B cell (primary cell): ENCODE measurements around the gene PMPCA. TPM values are rescaled to one million over a fixed set of nuclear protein-coding genes. Genes with fewer than 3 reads are reported as not detected.

Experiments
- ATAC-seq: fragments of 200-7000 bp; cut with Tn5 transposase; one replicate; pipeline ENCODE4 v1.10.0; 2021; ENCODE audit warnings: low read depth, mild to moderate bottlenecking, moderate number of reproducible peaks, moderate library complexity
- CTCF ChIA-PET: fragments of 350-600 bp; sonication (Branson Sonifier 250); formaldehyde crosslinking; loops from one replicate; lab custom pipeline; 2021; ENCODE audit warnings: antibody characterized with exemption, inconsistent platforms; lab: Charles Lee
- POLR2A ChIA-PET: fragments of 350-600 bp; sonication (Branson Sonifier 250); formaldehyde crosslinking; loops from one replicate; lab custom pipeline; 2021; ENCODE audit warnings: antibody characterized with exemption; lab: Charles Lee
- DNase-seq: peaks from one replicate; pipeline ENCODE4 v3.0.0; 2013
- H2AFZ ChIP-seq: 2 replicates; pipeline ENCODE4 v1.6.1; 2012; ENCODE audit warnings: mild to moderate bottlenecking, low read depth, low read length; ENCODE audit not compliant: insufficient read depth, poor library complexity, severe bottlenecking
- H3K27ac ChIP-seq, 2 donors: 1 replicate in 1 of 2; 2 replicates in 1 of 2; pipeline ENCODE4 v1.5.1; 2012 to 2013; ENCODE audit warnings: low read length in 2 of 2, mild to moderate bottlenecking in 2 of 2, moderate library complexity in 1 of 2
- H3K27me3 ChIP-seq, 4 experiments: fragments of 200-600 bp in 1 of 4; sonication (generic) in 1 of 4; replicated peaks in 1 of 4; 1 replicate in 2 of 4; 2 replicates in 2 of 4; pipeline versions ENCODE4 v1.6.1 to v1.7.0; 2013 to 2016; ENCODE audit warnings: low read length in 3 of 4, mild to moderate bottlenecking in 2 of 4, mixed read lengths in 1 of 4, moderate library complexity in 1 of 4; ENCODE audit not compliant: insufficient read depth in 4 of 4, control insufficient read depth in 3 of 4; ENCODE audit errors: control extremely low read depth in 1 of 4
- H3K36me3 ChIP-seq, 2 experiments: replicated peaks in 1 of 2; 1 replicate in 1 of 2; 2 replicates in 1 of 2; pipeline versions ENCODE4 v1.6.1 to v1.7.1; 2013; ENCODE audit warnings: low read length in 1 of 2; ENCODE audit not compliant: insufficient read depth in 2 of 2, control insufficient read depth in 1 of 2; ENCODE audit errors: control extremely low read depth in 1 of 2, extremely low read depth in 1 of 2
- H3K4me1 ChIP-seq, 2 donors: fragments of 200-600 bp in 1 of 2; sonication (generic) in 1 of 2; 1 replicate in 1 of 2; 2 replicates in 1 of 2; pipeline versions ENCODE4 v1.5.1 to v1.6.1; 2013 to 2017; ENCODE audit warnings: low read length in 2 of 2; ENCODE audit not compliant: control insufficient read depth in 2 of 2, insufficient read depth in 2 of 2
- H3K4me2 ChIP-seq: replicated peaks from 2 replicates; pipeline ENCODE3; 2012; ENCODE audit warnings: mild to moderate bottlenecking, low read depth, low read length; ENCODE audit not compliant: poor library complexity, severe bottlenecking
- H3K4me3 ChIP-seq, 5 experiments: fragments of 200-600 bp in 1 of 5; sonication (generic) in 1 of 5; 1 replicate in 3 of 5; 2 replicates in 2 of 5; pipeline versions ENCODE4 v1.5.1 to v1.7.0; 2011 to 2016; ENCODE audit warnings: low read length in 4 of 5, mild to moderate bottlenecking in 4 of 5, low read depth in 2 of 5, control low read depth in 1 of 5, moderate library complexity in 1 of 5; ENCODE audit not compliant: insufficient read depth in 1 of 5; ENCODE audit errors: control extremely low read depth in 1 of 5, extremely low read depth in 1 of 5
- H3K79me2 ChIP-seq: fragments of 200-600 bp; sonication (generic); one replicate; pipeline ENCODE4 v1.6.0; 2016; ENCODE audit warnings: low read length; ENCODE audit not compliant: control insufficient read depth, insufficient read depth
- H3K9ac ChIP-seq: fragments of 200-600 bp; sonication (generic); 2 replicates; pipeline ENCODE4 v1.6.1; 2017; ENCODE audit warnings: mild to moderate bottlenecking, low read length, moderate library complexity
- H3K9me3 ChIP-seq, 3 donors: one replicate each; pipeline versions ENCODE4 v1.6.1 to v1.7.1; 2013; ENCODE audit warnings: low read length in 2 of 3; ENCODE audit not compliant: control insufficient read depth in 2 of 3, insufficient read depth in 1 of 3; ENCODE audit errors: control extremely low read depth in 1 of 3
- H4K20me1 ChIP-seq: 2 replicates; pipeline ENCODE4 v1.6.0; 2012; ENCODE audit warnings: mild to moderate bottlenecking, low read length; ENCODE audit not compliant: insufficient read depth, control insufficient read depth, poor library complexity, severe bottlenecking
- H3K27ac Mint-ChIP-seq: one replicate; pipeline ENCODE4 v1.8.0; 2021; ENCODE audit warnings: mixed read lengths
- H3K27me3 Mint-ChIP-seq: one replicate; pipeline ENCODE4 v1.8.0; 2021; ENCODE audit warnings: mixed read lengths
- H3K4me1 Mint-ChIP-seq: one replicate; pipeline ENCODE4 v1.8.0; 2021; ENCODE audit warnings: mixed read lengths
- H3K4me3 Mint-ChIP-seq: one replicate; pipeline ENCODE4 v1.8.0; 2021; ENCODE audit warnings: mixed read lengths
- H3K9me3 Mint-ChIP-seq: one replicate; pipeline ENCODE4 v1.8.0; 2022; ENCODE audit warnings: mixed read lengths; ENCODE audit not compliant: insufficient read depth
- EZH2 ChIP-seq: IDR thresholded peaks from 2 replicates; pipeline ENCODE4 v1.6.1; 2012; ENCODE audit warnings: borderline replicate concordance, low read depth, mild to moderate bottlenecking, moderate library complexity, low read length; ENCODE audit not compliant: insufficient read depth, poor library complexity, severe bottlenecking
- WGBS: methylation state at CpG from one replicate; pipeline ENCODE4 v1.1.5; 2013; ENCODE audit warnings: missing lambda C conversion rate; ENCODE audit not compliant: insufficient coverage; 5-methylcytosine and 5-hydroxymethylcytosine counted together
- intact Hi-C: fragments of 100-400 bp; cut with micrococcal nuclease; formaldehyde crosslinking; loops from one replicate; pipeline ENCODE4 v1.10.0; 2022
- polyA plus RNA-seq: library from polyadenylated mRNA; depleted of rRNA; stranded (reverse); fragments of >200 nt; gene quantifications from 2 replicates; pipeline ENCODE4 v1.2.3, GENCODE V29; 2012
- total RNA-seq, 2 donors: library from RNA; stranded (reverse); fragments of 120-200 nt in 1 of 2; gene quantifications; 1 replicate in 1 of 2; 2 replicates in 1 of 2; pipeline versions ENCODE4 v1.2.3 to v1.2.4, GENCODE V29; 2013 to 2022
- TF ChIP-seq, protein P1 (sequence below): fragments of 200-600 bp; IDR thresholded peaks from one replicate; pipeline ENCODE4 v1.8.0; 2022; ENCODE audit warnings: antibody characterized with exemption, mild to moderate bottlenecking

Gene PMPCA
- total and polyA plus RNA-seq, 2 donors (not counting 1 experiment from before 2014, with no cell fraction given) = 64.4 to 72.2 TPM

DNA sequence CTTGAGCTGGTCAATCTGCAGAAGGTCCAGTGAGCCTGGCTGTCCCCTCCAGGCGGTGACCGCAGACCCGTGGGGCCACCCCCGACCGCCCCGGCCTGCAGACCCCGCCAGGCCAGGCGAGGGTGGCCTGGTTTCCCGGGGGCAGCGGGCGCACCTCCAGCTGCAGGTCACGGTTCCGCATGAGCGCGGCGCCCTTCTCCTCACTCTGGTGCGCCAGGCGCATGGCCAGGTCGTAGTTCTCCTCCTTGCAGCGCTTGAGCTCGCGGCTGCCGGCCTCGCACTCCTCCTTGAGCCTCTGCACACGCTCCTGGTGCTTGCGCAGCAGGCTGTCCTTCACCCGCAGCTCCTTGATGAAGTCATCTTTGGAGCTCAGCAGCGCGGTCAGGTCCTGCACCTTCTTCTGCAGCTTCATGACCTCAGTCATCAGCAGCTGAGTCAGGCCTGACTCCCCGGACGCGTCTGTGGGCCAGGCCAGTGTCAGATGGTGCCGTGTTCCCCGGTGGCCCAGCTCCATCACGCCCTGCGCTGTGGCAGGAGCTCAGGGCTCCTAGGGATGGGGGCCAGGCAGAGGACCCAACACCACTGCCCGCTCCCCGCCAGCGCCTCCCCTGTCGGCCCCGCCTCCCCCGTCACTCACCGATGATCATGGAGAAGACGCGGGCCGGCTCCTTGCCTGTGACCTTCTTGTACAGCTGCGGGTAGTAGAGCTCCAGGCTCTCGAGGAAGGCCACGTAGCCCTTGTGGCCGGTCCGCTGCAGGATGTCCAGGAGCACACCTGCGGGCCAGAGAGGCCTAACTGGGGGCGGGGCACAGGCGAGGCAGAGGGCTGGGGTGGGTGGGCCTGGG, 39.5 kb upstream of the PMPCA start:
- H3K4me3 ChIP-seq = no peak overlapping the region
- intact Hi-C loops = no loop called here
- H2AFZ ChIP-seq = no peak overlapping the region
- WGBS = 94% methylated on average over 54 of the region's 54 CpGs
- TF ChIP-seq, protein P1, sequence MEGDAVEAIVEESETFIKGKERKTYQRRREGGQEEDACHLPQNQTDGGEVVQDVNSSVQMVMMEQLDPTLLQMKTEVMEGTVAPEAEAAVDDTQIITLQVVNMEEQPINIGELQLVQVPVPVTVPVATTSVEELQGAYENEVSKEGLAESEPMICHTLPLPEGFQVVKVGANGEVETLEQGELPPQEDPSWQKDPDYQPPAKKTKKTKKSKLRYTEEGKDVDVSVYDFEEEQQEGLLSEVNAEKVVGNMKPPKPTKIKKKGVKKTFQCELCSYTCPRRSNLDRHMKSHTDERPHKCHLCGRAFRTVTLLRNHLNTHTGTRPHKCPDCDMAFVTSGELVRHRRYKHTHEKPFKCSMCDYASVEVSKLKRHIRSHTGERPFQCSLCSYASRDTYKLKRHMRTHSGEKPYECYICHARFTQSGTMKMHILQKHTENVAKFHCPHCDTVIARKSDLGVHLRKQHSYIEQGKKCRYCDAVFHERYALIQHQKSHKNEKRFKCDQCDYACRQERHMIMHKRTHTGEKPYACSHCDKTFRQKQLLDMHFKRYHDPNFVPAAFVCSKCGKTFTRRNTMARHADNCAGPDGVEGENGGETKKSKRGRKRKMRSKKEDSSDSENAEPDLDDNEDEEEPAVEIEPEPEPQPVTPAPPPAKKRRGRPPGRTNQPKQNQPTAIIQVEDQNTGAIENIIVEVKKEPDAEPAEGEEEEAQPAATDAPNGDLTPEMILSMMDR = no peak
- no peak for TF ChIP-seq EZH2
- H3K27me3 Mint-ChIP-seq = no peaks in the 10 kb centered on the region
- no peak for ATAC-seq
- no peak overlapping the region for H3K27ac ChIP-seq
- H3K4me1 ChIP-seq = peaks cover 14 to 17% of the 10 kb centered on the region in 2 donors
- H3K27ac Mint-ChIP-seq = no peak overlapping the region
- CTCF ChIA-PET = no interaction called here
- peaks cover 0 to 6% (median 0%) of the 10 kb centered on the region in 4 experiments for H3K27me3 ChIP-seq
- no peaks in the 10 kb centered on the region for H3K79me2 ChIP-seq
- no peaks in the 10 kb centered on the region for H3K9me3 ChIP-seq
- H3K9ac ChIP-seq = no peak overlapping the region
- POLR2A ChIA-PET = no interaction called here
- no peaks in the 10 kb centered on the region for H4K20me1 ChIP-seq
- DNase-seq = no peak
- H3K36me3 ChIP-seq = no peaks in the 10 kb centered on the region
- no peak overlapping the region for H3K4me3 Mint-ChIP-seq
- H3K9me3 Mint-ChIP-seq = no peaks in the 10 kb centered on the region
- H3K4me2 ChIP-seq = no peak overlapping the region
- peaks cover 9% of the 10 kb centered on the region for H3K4me1 Mint-ChIP-seq

DNA sequence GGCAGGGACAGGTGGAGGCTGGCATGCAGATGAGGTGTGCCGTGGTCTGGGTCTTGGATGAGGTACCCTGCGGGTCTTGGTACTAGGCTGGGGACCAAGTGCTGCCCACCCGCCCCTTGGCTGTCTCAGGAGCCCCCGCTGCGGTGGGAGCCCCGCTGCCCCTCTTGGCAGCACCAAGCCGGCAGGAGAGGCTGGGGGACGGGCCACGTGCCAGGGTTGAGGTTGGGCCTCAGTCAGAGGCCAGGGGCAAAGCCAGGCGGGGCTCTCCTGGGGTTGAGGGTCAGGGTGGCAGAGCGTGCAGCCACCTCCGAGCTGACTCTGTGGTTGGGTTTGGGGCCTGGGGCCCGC, 39.0 kb upstream of the PMPCA start:
- Histone ChIP-seq H3K9me3 (no peaks in the 10 kb centered on the region), H3K79me2 (no peaks in the 10 kb centered on the region), H2AFZ (no peak overlapping the region), H3K36me3 (no peaks in the 10 kb centered on the region), H3K4me1 (peaks cover 14 to 17% of the 10 kb centered on the region in 2 donors), H3K4me3 (no peak overlapping the region), H3K9ac (no peak overlapping the region), H4K20me1 (no peaks in the 10 kb centered on the region), H3K27ac (no peak overlapping the region), H3K27me3 (peaks cover 0 to 6% (median 0%) of the 10 kb centered on the region in 4 experiments), H3K4me2 (no peak overlapping the region)
- TF ChIP-seq, protein P1 = no peak
- no peak for TF ChIP-seq EZH2
- DNase-seq = no peak
- POLR2A ChIA-PET = no interaction called here
- Mint-ChIP-seq H3K27ac (no peak overlapping the region), H3K9me3 (no peaks in the 10 kb centered on the region), H3K27me3 (no peaks in the 10 kb centered on the region), H3K4me3 (no peak overlapping the region), H3K4me1 (peaks cover 8% of the 10 kb centered on the region)
- CTCF ChIA-PET = no interaction called here
- WGBS = 77% methylated on average over 13 of the region's 13 CpGs
- ATAC-seq = no peak
- intact Hi-C loops = no loop called here
